ENCODE data around the gene PMCH.

PMCH gene

GRCh38 chr12:102215992-102216691 lies 18.5 kb upstream of the PMCH start:
- Histone ChIP-seq H3K27ac (ENCODE audit: low read depth, low read length) (no peak overlapping the region), H3K4me2 (ENCODE audit: low read depth, low read length, poor library complexity, severe bottlenecking) (no peak overlapping the region), H3K79me2 (ENCODE audit: insufficient read depth, low read length) (no peaks in the 10 kb centered on the region), H3K36me3 (ENCODE audit: low read length) (no peaks in the 10 kb centered on the region), H3K4me3 (ENCODE audit: insufficient read depth, low read length, poor library complexity, severe bottlenecking) (no peak overlapping the region), H3K27me3 (ENCODE audit: low read length) (no peaks in the 10 kb centered on the region), H2AFZ (ENCODE audit: low read depth, low read length, severe bottlenecking) (no peak overlapping the region), H3K9me3 (ENCODE audit: insufficient read depth, low read length) (no peaks in the 10 kb centered on the region), H3K9ac (ENCODE audit: low read length) (no peak overlapping the region), H3F3A (ENCODE audit: insufficient read depth) (no peaks in the 10 kb centered on the region), H3K9me2 (replicated peaks; ENCODE audit: insufficient read depth, low read length) (no peaks in the 10 kb centered on the region), H4K20me1 (ENCODE audit: low read depth, low read length) (no peaks in the 10 kb centered on the region)
- TF ChIP-seq EZH2phosphoT487 (conservative IDR thresholded peaks at IDR 0.05; ENCODE audit: low read length) = no peak

GRCh38 chr12:102204025-102204424 lies 6.4 kb upstream of the PMCH start:
- no peaks in the 10 kb centered on the region for H3K79me2 ChIP-seq (ENCODE audit: insufficient read depth, low read length)
- no peaks in the 10 kb centered on the region for H3K9me2 ChIP-seq (replicated peaks; ENCODE audit: insufficient read depth, low read length)
- H3K9me3 ChIP-seq (ENCODE audit: insufficient read depth, low read length) = peaks cover 12% of the 10 kb centered on the region; the same call in 1 of the 2 replicates
- H3K4me2 ChIP-seq (ENCODE audit: low read depth, low read length, poor library complexity, severe bottlenecking) = no peak overlapping the region
- TF ChIP-seq CTCF (IDR thresholded peaks at IDR 0.05; ENCODE audit: insufficient read depth, low read length, poor library complexity, severe bottlenecking) = no peak
- TF ChIP-seq EZH2phosphoT487 (conservative IDR thresholded peaks at IDR 0.05; ENCODE audit: low read length) = no peak
- H3K36me3 ChIP-seq (ENCODE audit: low read length) = peaks cover 34% of the 10 kb centered on the region
- no peaks in the 10 kb centered on the region for H3F3A ChIP-seq (ENCODE audit: insufficient read depth)
- no peaks in the 10 kb centered on the region for H3K27me3 ChIP-seq (ENCODE audit: low read length)
- H3K27ac ChIP-seq (ENCODE audit: low read depth, low read length) = no peak overlapping the region
- H4K20me1 ChIP-seq (ENCODE audit: low read depth, low read length) = no peaks in the 10 kb centered on the region
- no peak overlapping the region for H3K9ac ChIP-seq (ENCODE audit: low read length)
- no peak overlapping the region for H3K4me3 ChIP-seq (ENCODE audit: insufficient read depth, low read length, poor library complexity, severe bottlenecking)
- H2AFZ ChIP-seq (ENCODE audit: low read depth, low read length, severe bottlenecking) = no peak overlapping the region

- Histone ChIP-seq H3K27ac (ENCODE audit: low read depth, low read length) (no peak overlapping the region), H3F3A (ENCODE audit: insufficient read depth) (peaks cover 4% of the 10 kb centered on the region; the same call in 1 of the 2 replicates), H3K4me3 (ENCODE audit: insufficient read depth, low read length, poor library complexity, severe bottlenecking) (no peak overlapping the region), H3K9me2 (replicated peaks; ENCODE audit: insufficient read depth, low read length) (no peaks in the 10 kb centered on the region), H3K9ac (ENCODE audit: low read length) (no peak overlapping the region), H2AFZ (ENCODE audit: low read depth, low read length, severe bottlenecking) (no peak overlapping the region), H3K27me3 (ENCODE audit: low read length) (no peaks in the 10 kb centered on the region), H4K20me1 (ENCODE audit: low read depth, low read length) (no peaks in the 10 kb centered on the region), H3K36me3 (ENCODE audit: low read length) (peaks cover 24% of the 10 kb centered on the region), H3K79me2 (ENCODE audit: insufficient read depth, low read length) (no peaks in the 10 kb centered on the region), H3K4me2 (ENCODE audit: low read depth, low read length, poor library complexity, severe bottlenecking) (no peak overlapping the region), H3K9me3 (ENCODE audit: insufficient read depth, low read length) (no peaks in the 10 kb centered on the region)
- TF ChIP-seq CTCF (IDR thresholded peaks at IDR 0.05; ENCODE audit: insufficient read depth, low read length, poor library complexity, severe bottlenecking) (no peak), EZH2phosphoT487 (conservative IDR thresholded peaks at IDR 0.05; ENCODE audit: low read length) (no peak)
Observed at GRCh38 chr12:102202556-102202955, 4.9 kb upstream of the PMCH start.

GRCh38 chr12:102201436-102202061 lies 3.9 kb upstream of the PMCH start:
- H3K9me2 ChIP-seq (replicated peaks; ENCODE audit: insufficient read depth, low read length) = no peaks in the 10 kb centered on the region
- H3K9me3 ChIP-seq (ENCODE audit: insufficient read depth, low read length) = no peaks in the 10 kb centered on the region
- TF ChIP-seq EZH2phosphoT487 (conservative IDR thresholded peaks at IDR 0.05; ENCODE audit: low read length) = no peak
- TF ChIP-seq CTCF (IDR thresholded peaks at IDR 0.05; ENCODE audit: insufficient read depth, low read length, poor library complexity, severe bottlenecking) = no peak
- H3K4me3 ChIP-seq (ENCODE audit: insufficient read depth, low read length, poor library complexity, severe bottlenecking) = no peak overlapping the region
- peaks cover 5% of the 10 kb centered on the region; the same call in 1 of the 2 replicates for H3F3A ChIP-seq (ENCODE audit: insufficient read depth)
- no peak overlapping the region for H3K27ac ChIP-seq (ENCODE audit: low read depth, low read length)
- no peak overlapping the region for H3K4me2 ChIP-seq (ENCODE audit: low read depth, low read length, poor library complexity, severe bottlenecking)
- no peak overlapping the region for H2AFZ ChIP-seq (ENCODE audit: low read depth, low read length, severe bottlenecking)
- no peaks in the 10 kb centered on the region for H4K20me1 ChIP-seq (ENCODE audit: low read depth, low read length)
- H3K27me3 ChIP-seq (ENCODE audit: low read length) = no peaks in the 10 kb centered on the region
- no peaks in the 10 kb centered on the region for H3K79me2 ChIP-seq (ENCODE audit: insufficient read depth, low read length)
- peaks cover 29% of the 10 kb centered on the region for H3K36me3 ChIP-seq (ENCODE audit: low read length)
- H3K9ac ChIP-seq (ENCODE audit: low read length) = no peak overlapping the region
